ENCODE data around the gene A3GALT2. TPM values are rescaled to one million over a fixed set of nuclear protein-coding genes. Genes with fewer than 3 reads are reported as not detected.

The A3GALT2 gene
- total and polyA plus RNA-seq, 12 donors = 0.25 TPM; not detected in 11

GRCh38 chr1:33274446-33274845 lies 46.5 kb downstream of the A3GALT2 start:
- Histone ChIP-seq H3K9me3 (no peaks in the 10 kb centered on the region), H3K36me3 (peaks cover 0 to 69% (median 20%) of the 10 kb centered on the region in 9 donors), H3K4me3 (no peak overlapping the region), H3K4me1 (peaks cover 0 to 40% (median 19%) of the 10 kb centered on the region in 9 donors), H3K27ac (no peak overlapping the region), H3K27me3 (no peaks in the 10 kb centered on the region)
- no peak for ATAC-seq
- intact Hi-C loops (cut with DNase I) = no loop called here
- DNase-seq = no peak
- TF ChIP-seq CTCF (IDR thresholded peaks at IDR 0.05) = no peak
- 97 to 100% methylated on average over 1 of the region's 1 CpG for WGBS, 2 donors

- intact Hi-C loops (cut with DNase I) = no loop called here
- no peak overlapping the region for H3K27ac ChIP-seq
- H3K4me1 ChIP-seq = peaks cover 0 to 45% (median 23%) of the 10 kb centered on the region in 9 donors
- H3K9me3 ChIP-seq = no peaks in the 10 kb centered on the region
- TF ChIP-seq CTCF (IDR thresholded peaks at IDR 0.05) = no peak
- no peak for DNase-seq
- no peak for ATAC-seq
- WGBS, 2 donors = 81 to 83% methylated on average over 7 of the region's 7 CpGs
- no peaks in the 10 kb centered on the region for H3K27me3 ChIP-seq
- no peak overlapping the region for H3K4me3 ChIP-seq
- H3K36me3 ChIP-seq = peaks cover 0 to 64% (median 15%) of the 10 kb centered on the region in 9 donors
Observed at GRCh38 chr1:33273961-33274371, 46.9 kb downstream of the A3GALT2 start.

GRCh38 chr1:33273406-33273805 lies 47.5 kb downstream of the A3GALT2 start:
- ATAC-seq (no peak), DNase-seq (no peak)
- Histone ChIP-seq H3K4me1 (peaks cover 0 to 51% (median 28%) of the 10 kb centered on the region in 9 donors), H3K36me3 (peaks cover 0 to 59% (median 14%) of the 10 kb centered on the region in 9 donors), H3K4me3 (no peak overlapping the region), H3K27me3 (no peaks in the 10 kb centered on the region), H3K27ac (peak overlapping the region in 1 of 10 donors; percentile 38), H3K9me3 (no peaks in the 10 kb centered on the region)
- intact Hi-C loops (cut with DNase I) = no loop called here
- 86 to 91% methylated on average over 3 of the region's 3 CpGs for WGBS, 2 donors
- no peak for TF ChIP-seq CTCF (IDR thresholded peaks at IDR 0.05)

GRCh38 chr1:33272930-33273329 lies 48.0 kb downstream of the A3GALT2 start:
- Histone ChIP-seq H3K4me1 (peaks cover 0 to 55% (median 32%) of the 10 kb centered on the region in 9 donors), H3K4me3 (no peak overlapping the region), H3K36me3 (peaks cover 0 to 54% (median 11%) of the 10 kb centered on the region in 9 donors), H3K27me3 (no peaks in the 10 kb centered on the region), H3K9me3 (no peaks in the 10 kb centered on the region), H3K27ac (peak overlapping the region in 1 of 10 donors; percentile 38)
- ATAC-seq (no peak), DNase-seq (no peak)
- TF ChIP-seq CTCF (IDR thresholded peaks at IDR 0.05) = no peak
- 81 to 82% methylated on average over 1 of the region's 1 CpG for WGBS, 2 donors
- intact Hi-C loops (cut with DNase I) = loop anchor here in 1 of 10 donors (1.0 kb wide), 1 partner anchor 13 kb away; no protein-coding TSS in a partner anchor
